ENCODE data around the gene NLRP14.

DNA sequence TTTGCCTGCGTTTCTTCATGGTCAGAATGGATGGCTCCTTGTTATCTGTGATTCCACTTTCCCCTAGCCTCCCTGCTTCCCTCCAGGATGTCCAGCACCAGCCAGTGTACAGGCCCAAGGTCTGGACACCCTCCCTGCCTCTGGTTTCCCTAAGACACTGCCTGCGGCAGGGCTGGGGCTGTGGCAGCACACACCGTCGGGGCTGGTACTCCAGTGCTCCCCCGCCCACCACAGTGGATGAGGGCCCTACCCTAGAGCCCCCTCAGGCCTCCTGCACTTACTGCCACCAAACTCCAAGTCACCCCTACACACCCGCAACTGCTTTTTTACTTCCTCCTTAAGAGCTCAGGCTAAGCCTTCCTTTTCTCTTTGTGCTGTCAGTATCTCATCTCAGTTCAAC, 29.1 kb upstream of the NLRP14 start:
- TF ChIP-seq CTCF (IDR thresholded peaks at IDR 0.05; ENCODE audit: insufficient read depth, low read length, poor library complexity, severe bottlenecking) (no peak), EZH2phosphoT487 (conservative IDR thresholded peaks at IDR 0.05; ENCODE audit: low read length) (no peak)
